ENCODE measurements around the gene COMMD1. TPM values are rescaled to one million over a fixed set of nuclear protein-coding genes. Genes with fewer than 3 reads are reported as not detected.
"Not testable (repeated sequence)": the region's sequence is repeated elsewhere in the genome, so short reads cannot be mapped to it uniquely, and the experiment has no call there.

COMMD1 gene
- polyA plus RNA-seq, 1 of the 3 experiments (the other 2 are of a cell fraction), result 32.5 TPM

- Histone ChIP-seq H3K9ac (no peak overlapping the region), H4K20me1 (ENCODE audit: insufficient read depth) (no peaks in the 10 kb centered on the region), H3K27ac (ENCODE audit: low read depth in 2 of 2, low read length in 1 of 2) (no peak overlapping the region), H3K4me1 (ENCODE audit: control insufficient read depth in 1 of 2, insufficient read depth in 2 of 2, low read depth in 1 of 2, low read length in 1 of 2) (peaks cover 0 to 3% of the 10 kb centered on the region in 2 experiments; a peak in 1 of 4 replicates), H3K4me2 (no peak overlapping the region), H2AFZ (ENCODE audit: low read depth) (no peak overlapping the region), H3F3A (replicated peaks; ENCODE audit: insufficient read depth) (peaks cover 5% of the 10 kb centered on the region), H3K9me2 (no peaks in the 10 kb centered on the region), H3K9me3 (no peaks in the 10 kb centered on the region), H3K27me3 (ENCODE audit: insufficient read depth) (no peaks in the 10 kb centered on the region), H3K79me2 (ENCODE audit: insufficient read depth) (peaks cover 4% of the 10 kb centered on the region; the same call in 1 of the 2 replicates), H3K4me3 (ENCODE audit: low read depth in 2 of 2, low read length in 1 of 2) (no peak overlapping the region), H3K36me3 (replicated peaks in 1 of 2; ENCODE audit: control insufficient read depth in 1 of 2, insufficient read depth in 2 of 2, low read length in 1 of 2) (no peaks in the 10 kb centered on the region)
- TF ChIP-seq FOSL2 (IDR thresholded peaks at IDR 0.05; ENCODE audit: borderline replicate concordance, low read depth), result no peak
- no peak for TF ChIP-seq MXI1 (IDR thresholded peaks at IDR 0.05; ENCODE audit: low read depth, low read length)
- no peak for TF ChIP-seq NFIC (IDR thresholded peaks at IDR 0.05; ENCODE audit: borderline replicate concordance)
- TF ChIP-seq EP300 (IDR thresholded peaks at IDR 0.05; ENCODE audit: borderline replicate concordance in 1 of 2, low read depth in 1 of 2, low read length in 1 of 2), result no peak
- no peak for TF ChIP-seq POLR2AphosphoS5 (IDR thresholded peaks at IDR 0.05; ENCODE audit: low read depth, low read length)
- no peak for TF ChIP-seq MEF2A (IDR thresholded peaks at IDR 0.05; ENCODE audit: borderline replicate concordance, low read depth)
- TF ChIP-seq GATA2 (CRISPR knock-in tag; IDR thresholded peaks at IDR 0.05), result no peak
- no peak for TF ChIP-seq FOXJ3 (CRISPR knock-in tag; IDR thresholded peaks at IDR 0.05)
- TF ChIP-seq YY1 (IDR thresholded peaks at IDR 0.05; ENCODE audit: low read depth), result no peak
- TF ChIP-seq RFX5 (IDR thresholded peaks at IDR 0.05; ENCODE audit: low read length), result no peak
- TF ChIP-seq JUND (IDR thresholded peaks at IDR 0.05), result no peak
- no peak for TF ChIP-seq PBX3 (IDR thresholded peaks at IDR 0.05)
- TF ChIP-seq USF2 (IDR thresholded peaks at IDR 0.05; ENCODE audit: borderline replicate concordance, low read depth, low read length), result no peak
- TF ChIP-seq RAD21 (IDR thresholded peaks at IDR 0.05; ENCODE audit: low read length), result no peak
- 100% methylated on average over 1 of the region's 1 CpG for WGBS (ENCODE audit: low lambda C conversion rate)
- ChIA-PET CTCF (no interaction called here), POLR2A (no interaction called here)
- DNase-seq, result no peak
Measured at GRCh38 chr2:61952288-61952687, 46.8 kb downstream of the COMMD1 start.

GRCh38 chr2:61954856-61955255 lies 49.4 kb downstream of the COMMD1 start:
- H3F3A ChIP-seq (replicated peaks; ENCODE audit: insufficient read depth); H3K36me3 ChIP-seq (replicated peaks in 1 of 2; ENCODE audit: control insufficient read depth in 1 of 2, insufficient read depth in 2 of 2, low read length in 1 of 2); H3K4me3 ChIP-seq (ENCODE audit: low read depth in 2 of 2, low read length in 1 of 2); DNase-seq; H3K27ac ChIP-seq (ENCODE audit: low read depth in 2 of 2, low read length in 1 of 2); H3K9me3 ChIP-seq; H4K20me1 ChIP-seq (ENCODE audit: insufficient read depth); H3K4me2 ChIP-seq; H3K79me2 ChIP-seq (ENCODE audit: insufficient read depth); CTCF ChIA-PET; H3K4me1 ChIP-seq (ENCODE audit: control insufficient read depth in 1 of 2, insufficient read depth in 2 of 2, low read depth in 1 of 2, low read length in 1 of 2); H3K27me3 ChIP-seq (ENCODE audit: insufficient read depth); H3K9ac ChIP-seq; H3K9me2 ChIP-seq; POLR2A ChIA-PET; H2AFZ ChIP-seq (ENCODE audit: low read depth): not testable (repeated sequence)
- 96% methylated on average over 9 of the region's 9 CpGs for WGBS (ENCODE audit: low lambda C conversion rate)
